H1 (cell line): Measurements from ENCODE around the gene ATP1B3. TPM values are rescaled to one million over a fixed set of nuclear protein-coding genes. Genes with fewer than 3 reads are reported as not detected.

Experiments
- CTCF ChIA-PET: fragments of 300-600 bp; sonication (Branson Sonifier 250); formaldehyde crosslinking; loops from one replicate; lab custom pipeline; 2021; ENCODE audit not compliant: partially characterized antibody; lab: Charles Lee
- POLR2A ChIA-PET: fragments of 300-600 bp; sonication (Branson Sonifier 250); formaldehyde crosslinking; loops from one replicate; lab custom pipeline; 2021; ENCODE audit warnings: inconsistent platforms; ENCODE audit not compliant: partially characterized antibody; lab: Charles Lee
- DNase-seq, 2 experiments: peaks; one replicate each; pipeline versions ENCODE4 v3.0.0 to v3.0.0-alpha.2; 2010 to 2022; ENCODE audit warnings: low spot score in 2 of 2, low read depth in 1 of 2, mixed read lengths in 1 of 2
- FAIRE-seq: peaks from 2 replicates; lab custom pipeline; 2011; peaks lifted over from hg19 to GRCh38; lab: Jason Lieb, UNC
- H2AFZ ChIP-seq: 2 replicates; pipeline ENCODE4 v1.8.1; 2012; ENCODE audit warnings: low read length, inconsistent platforms
- H2AK5ac ChIP-seq: 2 replicates; pipeline ENCODE4 v1.6.1; 2013; ENCODE audit warnings: low read depth, low read length
- H2BK120ac ChIP-seq: replicated peaks from 2 replicates; pipeline ENCODE3; 2013; ENCODE audit warnings: low read depth, low read length, inconsistent platforms
- H2BK12ac ChIP-seq: 2 replicates; pipeline ENCODE4 v1.6.1; 2013; ENCODE audit warnings: low read depth, low read length
- H2BK15ac ChIP-seq: 2 replicates; pipeline ENCODE4 v1.6.1; 2013; ENCODE audit warnings: low read length
- H2BK20ac ChIP-seq: 2 replicates; pipeline ENCODE4 v1.6.1; 2013; ENCODE audit warnings: low read length
- H2BK5ac ChIP-seq: 2 replicates; pipeline ENCODE4 v1.6.1; 2013; ENCODE audit warnings: low read depth, low read length
- H3K14ac ChIP-seq: 2 replicates; pipeline ENCODE4 v1.6.1; 2013; ENCODE audit warnings: inconsistent platforms; ENCODE audit not compliant: insufficient read length
- H3K18ac ChIP-seq: 2 replicates; pipeline ENCODE4 v1.6.1; 2013; ENCODE audit warnings: low read length; ENCODE audit errors: extremely low read depth
- H3K23ac ChIP-seq: 2 replicates; pipeline ENCODE4 v1.6.1; 2013; ENCODE audit warnings: inconsistent platforms; ENCODE audit not compliant: insufficient read length
- H3K23me2 ChIP-seq: 2 replicates; pipeline ENCODE4 v1.6.1; 2013; ENCODE audit warnings: low read depth, low read length
- H3K27ac ChIP-seq: 2 replicates; pipeline ENCODE4 v1.6.1; 2011; ENCODE audit warnings: low read depth, low read length, inconsistent platforms
- H3K27me3 ChIP-seq, 4 experiments: replicated peaks in 1 of 4; 1 replicate in 1 of 4; 2 replicates in 3 of 4; pipeline versions ENCODE4 v1.6.1 to v1.8.1; 2011 to 2013; ENCODE audit warnings: low read length in 3 of 4, mild to moderate bottlenecking in 3 of 4, inconsistent platforms in 2 of 4, mixed read lengths in 2 of 4, moderate library complexity in 1 of 4; ENCODE audit not compliant: control insufficient read depth in 3 of 4, insufficient read depth in 3 of 4; ENCODE audit errors: extremely low read depth in 1 of 4
- H3K36me3 ChIP-seq, 4 experiments: 2 replicates each; pipeline versions ENCODE4 v1.6.1 to v1.8.1; 2011 to 2013; ENCODE audit warnings: mild to moderate bottlenecking in 4 of 4, low read length in 3 of 4, moderate library complexity in 2 of 4, control low read depth in 1 of 4, inconsistent platforms in 1 of 4; ENCODE audit not compliant: insufficient read depth in 4 of 4, control insufficient read depth in 2 of 4
- H3K4ac ChIP-seq: replicated peaks from 2 replicates; pipeline ENCODE3; 2013; ENCODE audit warnings: low read length, low read depth, mixed read lengths, inconsistent platforms; ENCODE audit not compliant: insufficient read length
- H3K4me1 ChIP-seq, 4 experiments: replicated peaks in 1 of 4; 1 replicate in 1 of 4; 2 replicates in 3 of 4; pipeline versions ENCODE4 v1.6.1 to v1.8.1; 2011 to 2013; ENCODE audit warnings: low read length in 3 of 4, inconsistent platforms in 2 of 4, mixed read lengths in 1 of 4; ENCODE audit not compliant: insufficient read depth in 4 of 4, control insufficient read depth in 3 of 4
- H3K4me2 ChIP-seq, 2 experiments: 2 replicates each; pipeline versions ENCODE4 v1.6.1 to v1.8.1; 2011 to 2013; ENCODE audit warnings: low read depth in 2 of 2, low read length in 2 of 2, control low read depth in 1 of 2, inconsistent platforms in 1 of 2, mild to moderate bottlenecking in 1 of 2; ENCODE audit not compliant: insufficient read depth in 1 of 2
- H3K4me3 ChIP-seq, 4 experiments: fragments of 200-600, 300-600 bp in 1 of 4; sonication (generic), shearing (Covaris generic), sonication (Bioruptor Twin) in 1 of 4; 2 replicates each; pipeline versions ENCODE4 v1.5.1 to v1.8.1; 2011 to 2016; ENCODE audit warnings: low read length in 4 of 4, low read depth in 3 of 4, control low read depth in 2 of 4, inconsistent platforms in 2 of 4, mild to moderate bottlenecking in 2 of 4, mixed read lengths in 1 of 4, moderate library complexity in 1 of 4; ENCODE audit not compliant: insufficient read depth in 2 of 4; ENCODE audit errors: extremely low read depth in 1 of 4
- H3K56ac ChIP-seq: replicated peaks from 2 replicates; pipeline ENCODE3; 2013; ENCODE audit warnings: low read depth, mild to moderate bottlenecking, mixed read lengths, low read length, inconsistent platforms; ENCODE audit not compliant: insufficient read length
- H3K79me1 ChIP-seq: 2 replicates; pipeline ENCODE4 v1.6.1; 2013; ENCODE audit warnings: low read depth, low read length, control low read depth
- H3K79me2 ChIP-seq, 2 experiments: 2 replicates each; pipeline versions ENCODE4 v1.6.1 to v1.8.1; 2012 to 2013; ENCODE audit warnings: low read length in 2 of 2, mild to moderate bottlenecking in 2 of 2, inconsistent platforms in 1 of 2; ENCODE audit not compliant: insufficient read depth in 2 of 2, control insufficient read depth in 1 of 2
- H3K9ac ChIP-seq, 4 experiments: replicated peaks in 1 of 4; 1 replicate in 1 of 4; 2 replicates in 3 of 4; pipeline versions ENCODE4 v1.6.1 to v1.8.1; 2011 to 2013; ENCODE audit warnings: low read depth in 3 of 4, low read length in 3 of 4, control low read depth in 2 of 4, mild to moderate bottlenecking in 2 of 4, moderate library complexity in 2 of 4, inconsistent platforms in 1 of 4; ENCODE audit errors: extremely low read depth in 1 of 4
- H3K9me3 ChIP-seq, 2 experiments: 2 replicates each; pipeline versions ENCODE4 v1.6.1 to v1.8.1; 2012 to 2013; ENCODE audit warnings: mild to moderate bottlenecking in 2 of 2, moderate library complexity in 2 of 2, control low read depth in 1 of 2, inconsistent platforms in 1 of 2, low read depth in 1 of 2, low read length in 1 of 2, mixed read lengths in 1 of 2; ENCODE audit not compliant: insufficient read depth in 2 of 2
- H4K20me1 ChIP-seq, 2 experiments: replicated peaks in 1 of 2; 2 replicates each; pipeline versions ENCODE3 to v1.8.1; 2011 to 2013; ENCODE audit warnings: inconsistent platforms in 2 of 2, low read length in 2 of 2, mild to moderate bottlenecking in 1 of 2; ENCODE audit not compliant: insufficient read depth in 2 of 2, control insufficient read depth in 1 of 2
- H4K5ac ChIP-seq: 2 replicates; pipeline ENCODE4 v1.6.1; 2013; ENCODE audit warnings: low read length, low read depth, mixed read lengths, inconsistent platforms; ENCODE audit not compliant: insufficient read length
- H4K8ac ChIP-seq: 2 replicates; pipeline ENCODE4 v1.8.0; 2013; ENCODE audit warnings: mild to moderate bottlenecking, moderate library complexity, low read length, inconsistent platforms; ENCODE audit not compliant: insufficient read depth; ENCODE audit errors: extremely low read depth
- H4K91ac ChIP-seq: replicated peaks from 2 replicates; pipeline ENCODE3; 2013; ENCODE audit warnings: low read length, mixed read lengths, inconsistent platforms; ENCODE audit not compliant: insufficient read length
- ASH2L ChIP-seq: fragments of 200-600, 300-600 bp; sonication (generic); IDR thresholded peaks from one replicate; pipeline ENCODE4 v1.7.1; 2017; ENCODE audit warnings: low read length
- CBX8 ChIP-seq: fragments of 300-800, 300-1000 bp; sonication (generic); IDR thresholded peaks from 2 replicates; pipeline ENCODE4 v1.7.1; 2016; ENCODE audit warnings: low read depth, low read length, borderline replicate concordance
- CTCF ChIP-seq, 3 experiments: IDR thresholded peaks; 1 replicate in 2 of 3; 2 replicates in 1 of 3; pipeline versions ENCODE4 v1.5.1 to v1.6.1; 2011; ENCODE audit warnings: low read length in 3 of 3, mild to moderate bottlenecking in 3 of 3, inconsistent platforms in 2 of 3, low read depth in 1 of 3, moderate library complexity in 1 of 3; ENCODE audit not compliant: insufficient read depth in 1 of 3; ENCODE audit errors: control extremely low read depth in 1 of 3
- FOSL1 ChIP-seq: IDR thresholded peaks from 2 replicates; pipeline ENCODE4 v1.6.1; 2011; ENCODE audit warnings: mild to moderate bottlenecking, low read depth, low read length, moderate library complexity; ENCODE audit not compliant: insufficient read depth
- GTF2F1 ChIP-seq: IDR thresholded peaks from 2 replicates; pipeline ENCODE4 v1.6.1; 2012; ENCODE audit warnings: low read depth, low read length, improper control_type of control experiment, borderline replicate concordance
- JUN ChIP-seq: IDR thresholded peaks from 2 replicates; pipeline ENCODE4 v1.6.1; 2011; ENCODE audit warnings: low read depth, mild to moderate bottlenecking, improper control_type of control experiment, low read length
- KDM4A ChIP-seq: IDR thresholded peaks from one replicate; pipeline ENCODE4 v1.7.1; 2012; ENCODE audit warnings: low read depth, mild to moderate bottlenecking, moderate library complexity, low read length, inconsistent platforms; ENCODE audit not compliant: severe bottlenecking
- SAP30 ChIP-seq: fragments of 300-600 bp; sonication (generic); IDR thresholded peaks from 2 replicates; pipeline ENCODE4 v1.7.1; 2012; ENCODE audit warnings: low read length, moderate library complexity, mild to moderate bottlenecking, inconsistent platforms; ENCODE audit not compliant: insufficient read depth, insufficient replicate concordance
- TAF7 ChIP-seq: optimal IDR thresholded peaks from 2 replicates; pipeline ENCODE3; 2011; ENCODE audit warnings: low read depth, mild to moderate bottlenecking, inconsistent platforms, low read length, moderate library complexity, borderline replicate concordance
- WGBS, 2 experiments: shearing (Covaris generic) in 1 of 2; methylation state at CpG; one replicate each; pipeline versions ENCODE4 v1.1.6 to v1.1.7; 2013 to 2015; ENCODE audit warnings: low lambda C conversion rate in 2 of 2, mixed read lengths in 2 of 2, inconsistent platforms in 1 of 2, low coverage in 1 of 2, missing lambda C conversion rate in 1 of 2; ENCODE audit not compliant: insufficient replicate concordance in 2 of 2, insufficient coverage in 1 of 2, insufficient read length in 1 of 2; ENCODE audit errors: extremely low coverage in 1 of 2, missing lambda C conversion rate in 1 of 2; 5-methylcytosine and 5-hydroxymethylcytosine counted together
- polyA plus RNA-seq, 7 experiments: library from polyadenylated mRNA; depleted of rRNA in 3 of 7; stranded (reverse) in 5 of 7; unstranded in 2 of 7; fragments of >200 nt in 5 of 7; fragments of 200-250 nt in 2 of 7; gene quantifications; 1 replicate in 5 of 7; 2 replicates in 1 of 7; 4 replicates in 1 of 7; pipeline versions ENCODE4 v1.2.1 to v1.2.3, GENCODE V29; 2011 to 2013; ENCODE audit warnings: missing spikeins in 2 of 7, mixed read lengths in 2 of 7
- total RNA-seq: library from RNA; stranded (reverse); fragmentation: NEBNext Ultra II Directional; extraction: Animal tissue kit (Norgen Biotek cat#: 25700); gene quantifications from 2 replicates; pipeline ENCODE4 v1.2.1, GENCODE V29; 2021

Gene ATP1B3
- total and polyA plus RNA-seq, 2 of the 8 experiments (the other 6 are each of a cell fraction or from before 2014, with no cell fraction given) = 233 to 342 TPM

- H4K8ac ChIP-seq = no peak overlapping the region
- POLR2A ChIA-PET = no interaction called here
- H2BK20ac ChIP-seq = no peak overlapping the region
- no peak overlapping the region for H3K27ac ChIP-seq
- H3K4ac ChIP-seq = no peak overlapping the region
- no peaks in the 10 kb centered on the region for H3K23me2 ChIP-seq
- no peak overlapping the region for H2BK12ac ChIP-seq
- peaks cover 6 to 76% of the 10 kb centered on the region in 2 experiments; a peak in 3 of 4 replicates for H3K79me2 ChIP-seq
- H4K20me1 ChIP-seq = peaks cover 0 to 5% of the 10 kb centered on the region in 2 experiments
- no peak overlapping the region for H2BK120ac ChIP-seq
- no peak overlapping the region for H3K23ac ChIP-seq
- DNase-seq (no peak), FAIRE-seq (no peak)
- H2BK5ac ChIP-seq = no peak overlapping the region
- H3K4me1 ChIP-seq = no peaks in the 10 kb centered on the region
- H2AK5ac ChIP-seq = no peak overlapping the region
- no peak overlapping the region for H3K4me3 ChIP-seq
- no peak overlapping the region for H4K91ac ChIP-seq
- no peak overlapping the region for H4K5ac ChIP-seq
- H3K14ac ChIP-seq = no peak overlapping the region
- no peak overlapping the region for H2AFZ ChIP-seq
- no peak overlapping the region for H3K9ac ChIP-seq
- no peak overlapping the region for H3K18ac ChIP-seq
- peaks cover 14% of the 10 kb centered on the region in 2 experiments for H3K9me3 ChIP-seq
- H2BK15ac ChIP-seq = no peak overlapping the region
- peaks cover 5% of the 10 kb centered on the region for H3K79me1 ChIP-seq
- CTCF ChIA-PET = no interaction called here
- peaks cover 0 to 2% (median 0%) of the 10 kb centered on the region in 4 experiments; a peak in 1 of 7 replicates for H3K27me3 ChIP-seq
- 85% methylated on average over 1 of the region's 1 CpG; no CpG with 5 or more reads in 1 of the 2 experiments for WGBS, 2 experiments
- no peak overlapping the region for H3K4me2 ChIP-seq
- peaks cover 0 to 42% (median 16%) of the 10 kb centered on the region in 4 experiments; a peak in 4 of 8 replicates for H3K36me3 ChIP-seq
- no peak overlapping the region for H3K56ac ChIP-seq
- TF ChIP-seq KDM4A (no peak), JUN (no peak), FOSL1 (no peak), CBX8 (no peak), CTCF (IDR thresholded peaks at IDR 0.05; ENCODE audit: control extremely low read depth in 1 of 3, insufficient read depth in 1 of 3, low read depth in 1 of 3, low read length in 3 of 3) (no peak), TAF7 (no peak), GTF2F1 (no peak), SAP30 (no peak), ASH2L (no peak)
These were observed 22.5 kb downstream of the ATP1B3 start for GRCh38 chr3:141898908-141899307.
